Smooth muscle cell (in vitro differentiated cells): ENCODE data around the gene ARHGAP31. TPM values are rescaled to one million over a fixed set of nuclear protein-coding genes. Genes with fewer than 3 reads are reported as not detected.

Source experiments
- DNase-seq: peaks from one replicate; lab custom pipeline; 2025; ENCODE audit not compliant: unreplicated experiment; lab: John Stamatoyannopoulos, UW
- H2AFZ ChIP-seq: fragments of 200-600 bp; sonication (generic); 2 replicates; pipeline ENCODE4 v1.6.0; 2016; ENCODE audit warnings: antibody characterized with exemption, low read depth, mild to moderate bottlenecking
- H3F3A ChIP-seq: fragments of 200-600 bp; sonication (generic); 2 replicates; pipeline ENCODE4 v1.6.0; 2017; ENCODE audit warnings: antibody characterized with exemption, low read depth
- H3K27ac ChIP-seq: fragments of 200-600 bp; sonication (generic); 2 replicates; pipeline ENCODE4 v1.5.1; 2016; ENCODE audit warnings: low read depth, mild to moderate bottlenecking
- H3K27me3 ChIP-seq: fragments of 200-600 bp; sonication (generic); 2 replicates; pipeline ENCODE4 v1.6.1; 2016; ENCODE audit warnings: low read depth, mild to moderate bottlenecking
- H3K36me3 ChIP-seq: fragments of 200-600 bp; sonication (generic); 2 replicates; pipeline ENCODE4 v1.5.1; 2016; ENCODE audit warnings: low read depth
- H3K4me1 ChIP-seq: fragments of 200-600 bp; sonication (generic); 2 replicates; pipeline ENCODE4 v1.5.1; 2016; ENCODE audit warnings: low read depth
- H3K4me2 ChIP-seq: fragments of 200-600 bp; sonication (generic); 2 replicates; pipeline ENCODE4 v1.6.0; 2016; ENCODE audit warnings: mild to moderate bottlenecking
- H3K4me3 ChIP-seq: fragments of 200-600 bp; sonication (generic); 2 replicates; pipeline ENCODE4 v1.5.1; 2016; ENCODE audit warnings: mild to moderate bottlenecking
- H3K79me2 ChIP-seq: fragments of 200-600 bp; sonication (generic); 2 replicates; pipeline ENCODE4 v1.6.0; 2016; ENCODE audit warnings: low read depth, mild to moderate bottlenecking
- H3K9ac ChIP-seq: fragments of 200-600 bp; sonication (generic); 2 replicates; pipeline ENCODE4 v1.6.0; 2016; ENCODE audit warnings: low read depth
- H3K9me3 ChIP-seq: fragments of 200-600 bp; sonication (generic); replicated peaks from 2 replicates; pipeline ENCODE4 v1.5.1; 2016; ENCODE audit warnings: low read depth
- H4K20me1 ChIP-seq: fragments of 200-600 bp; sonication (generic); 2 replicates; pipeline ENCODE4 v1.6.0; 2016; ENCODE audit warnings: low read depth
- CTCF ChIP-seq: fragments of 200-600 bp; sonication (generic); IDR thresholded peaks from 2 replicates; pipeline ENCODE4 v1.5.1; 2017; ENCODE audit warnings: borderline replicate concordance, mild to moderate bottlenecking, antibody characterized with exemption; ENCODE audit not compliant: insufficient read depth, poor library complexity, severe bottlenecking
- WGBS: methylation state at CpG from one replicate; pipeline ENCODE4 v1.1.7; 2016; ENCODE audit warnings: low lambda C conversion rate; 5-methylcytosine and 5-hydroxymethylcytosine counted together
- polyA plus RNA-seq: library from polyadenylated mRNA; unstranded; fragments of >200 nt; fragmentation: Nextera tagmentation; extraction: Ambion mirVana; gene quantifications from 2 replicates; pipeline ENCODE4 v1.2.1, GENCODE V29; 2016
- total RNA-seq: library from RNA; depleted of rRNA; stranded (reverse); fragments of >200 nt; gene quantifications from 2 replicates; pipeline ENCODE4 v1.2.3, GENCODE V29; 2014

ARHGAP31 gene
- total and polyA plus RNA-seq, 2 experiments from 2014 or later = 6.1 to 10.9 TPM

- H3K36me3 ChIP-seq = no peaks in the 10 kb centered on the region
These were observed 94.4 kb downstream of the ARHGAP31 start for GRCh38 chr3:119388577-119388976.

GRCh38 chr3:119395923-119396358 is 101.8 kb downstream of the ARHGAP31 start:
- peaks cover 7% of the 10 kb centered on the region for H3K36me3 ChIP-seq
- no peak overlapping the region for H2AFZ ChIP-seq

More at GRCh38 chr3:119388577-119388976, 94.4 kb downstream of the ARHGAP31 start:
- H3K9me3 ChIP-seq = no peaks in the 10 kb centered on the region
- H3K79me2 ChIP-seq = no peaks in the 10 kb centered on the region
- H3K27ac ChIP-seq = no peak overlapping the region
- 80% methylated on average over 8 of the region's 8 CpGs for WGBS
- DNase-seq = no peak
- H3K4me2 ChIP-seq = no peak overlapping the region
- peaks cover 5% of the 10 kb centered on the region for H3K4me1 ChIP-seq
- TF ChIP-seq CTCF = peak; percentile 21
- H3K27me3 ChIP-seq = no peaks in the 10 kb centered on the region
- no peak overlapping the region for H2AFZ ChIP-seq
- H4K20me1 ChIP-seq = no peaks in the 10 kb centered on the region
- H3K9ac ChIP-seq = no peak overlapping the region
- no peaks in the 10 kb centered on the region for H3F3A ChIP-seq
- H3K4me3 ChIP-seq = no peak overlapping the region

GRCh38 chr3:119396870-119397269 is 102.7 kb downstream of the ARHGAP31 start:
- no peak overlapping the region for H3K27ac ChIP-seq
- no peaks in the 10 kb centered on the region for H3K4me1 ChIP-seq
- no peaks in the 10 kb centered on the region for H3F3A ChIP-seq
- H3K27me3 ChIP-seq = no peaks in the 10 kb centered on the region
- no peak for TF ChIP-seq CTCF
- H3K36me3 ChIP-seq = peaks cover 7% of the 10 kb centered on the region
- no peaks in the 10 kb centered on the region for H4K20me1 ChIP-seq
- no peak overlapping the region for H3K9ac ChIP-seq
- WGBS = 96% methylated on average over 2 of the region's 2 CpGs
- H3K4me2 ChIP-seq = no peak overlapping the region
- no peak overlapping the region for H3K4me3 ChIP-seq
- H2AFZ ChIP-seq = no peak overlapping the region
- H3K79me2 ChIP-seq = no peaks in the 10 kb centered on the region
- no peak for DNase-seq
- no peaks in the 10 kb centered on the region for H3K9me3 ChIP-seq

More at GRCh38 chr3:119395923-119396358, 101.8 kb downstream of the ARHGAP31 start:
- Histone ChIP-seq H3K27ac (no peak overlapping the region), H4K20me1 (no peaks in the 10 kb centered on the region), H3K9me3 (no peaks in the 10 kb centered on the region), H3F3A (no peaks in the 10 kb centered on the region), H3K79me2 (no peaks in the 10 kb centered on the region), H3K9ac (no peak overlapping the region), H3K4me3 (no peak overlapping the region), H3K4me1 (no peaks in the 10 kb centered on the region), H3K4me2 (no peak overlapping the region), H3K27me3 (no peaks in the 10 kb centered on the region)
- 96% methylated on average over 2 of the region's 2 CpGs for WGBS
- DNase-seq = no peak
- no peak for TF ChIP-seq CTCF

GRCh38 chr3:119400466-119400865 is 106.3 kb downstream of the ARHGAP31 start:
- H3K36me3 ChIP-seq = peaks cover 15% of the 10 kb centered on the region

More at GRCh38 chr3:119400466-119400865, 106.3 kb downstream of the ARHGAP31 start:
- Histone ChIP-seq H3K9ac (no peak overlapping the region), H3K4me2 (no peak overlapping the region), H3K4me3 (no peak overlapping the region), H4K20me1 (no peaks in the 10 kb centered on the region), H3K4me1 (no peaks in the 10 kb centered on the region), H3K79me2 (no peaks in the 10 kb centered on the region), H3F3A (no peaks in the 10 kb centered on the region), H3K27me3 (no peaks in the 10 kb centered on the region), H3K9me3 (no peaks in the 10 kb centered on the region), H3K27ac (no peak overlapping the region), H2AFZ (no peak overlapping the region)
- WGBS = 96% methylated on average over 5 of the region's 5 CpGs
- no peak for DNase-seq
- TF ChIP-seq CTCF = no peak
